ENCODE measurements around the gene ADARB2.

DNA sequence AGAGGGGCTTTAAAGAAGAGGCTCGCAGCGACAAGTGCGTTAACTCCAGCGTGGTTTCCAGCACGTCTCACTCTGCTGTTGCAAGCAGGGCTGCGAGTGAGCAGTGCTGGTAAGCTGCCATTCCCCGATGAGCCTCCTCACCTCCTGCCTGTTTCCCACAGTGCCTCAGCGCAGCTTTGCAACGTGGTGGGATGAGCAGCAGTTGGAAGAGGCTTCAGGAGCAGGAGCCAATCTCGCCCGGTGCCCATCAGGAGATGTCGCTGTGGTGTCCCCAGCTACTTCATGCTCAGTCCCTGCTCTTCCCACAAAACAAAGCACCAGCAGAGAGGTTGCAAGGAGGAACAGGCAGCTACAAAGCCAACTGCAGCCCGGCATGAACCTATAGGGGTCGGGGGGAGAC, 2.4 kb upstream of the ADARB2 start:
- TF ChIP-seq, protein P1, sequence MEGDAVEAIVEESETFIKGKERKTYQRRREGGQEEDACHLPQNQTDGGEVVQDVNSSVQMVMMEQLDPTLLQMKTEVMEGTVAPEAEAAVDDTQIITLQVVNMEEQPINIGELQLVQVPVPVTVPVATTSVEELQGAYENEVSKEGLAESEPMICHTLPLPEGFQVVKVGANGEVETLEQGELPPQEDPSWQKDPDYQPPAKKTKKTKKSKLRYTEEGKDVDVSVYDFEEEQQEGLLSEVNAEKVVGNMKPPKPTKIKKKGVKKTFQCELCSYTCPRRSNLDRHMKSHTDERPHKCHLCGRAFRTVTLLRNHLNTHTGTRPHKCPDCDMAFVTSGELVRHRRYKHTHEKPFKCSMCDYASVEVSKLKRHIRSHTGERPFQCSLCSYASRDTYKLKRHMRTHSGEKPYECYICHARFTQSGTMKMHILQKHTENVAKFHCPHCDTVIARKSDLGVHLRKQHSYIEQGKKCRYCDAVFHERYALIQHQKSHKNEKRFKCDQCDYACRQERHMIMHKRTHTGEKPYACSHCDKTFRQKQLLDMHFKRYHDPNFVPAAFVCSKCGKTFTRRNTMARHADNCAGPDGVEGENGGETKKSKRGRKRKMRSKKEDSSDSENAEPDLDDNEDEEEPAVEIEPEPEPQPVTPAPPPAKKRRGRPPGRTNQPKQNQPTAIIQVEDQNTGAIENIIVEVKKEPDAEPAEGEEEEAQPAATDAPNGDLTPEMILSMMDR (IDR thresholded peaks at IDR 0.05): no peak
- no peak for TF ChIP-seq EP300 (IDR thresholded peaks at IDR 0.05)
